ENCODE data around the gene SASH3. TPM values are rescaled to one million over a fixed set of nuclear protein-coding genes. Genes with fewer than 3 reads are reported as not detected.
A peak's percentile ranks its signal among the peaks of the same experiment; 100 is the strongest.

Gene SASH3
- total RNA-seq, 2 donors from 2014 or later = 82.7 to 114 TPM

- H3K27ac Mint-ChIP-seq = no peak overlapping the region
- peaks cover 0 to under 1% of the 10 kb centered on the region in 2 donors for H3K36me3 Mint-ChIP-seq
- H3K9me3 Mint-ChIP-seq = no peaks in the 10 kb centered on the region
- ATAC-seq = no peak
- DNase-seq (ENCODE audit: low spot score in 2 of 2) = no peak
Measured at GRCh38 chrX:129790808-129791207, 11.1 kb downstream of the SASH3 start.

GRCh38 chrX:129791336-129791735, 11.6 kb downstream of the SASH3 start:
- H3K36me3 Mint-ChIP-seq = no peaks in the 10 kb centered on the region
- DNase-seq (ENCODE audit: low spot score in 2 of 2) (no peak), ATAC-seq (no peak)
- H3K27ac Mint-ChIP-seq = no peak overlapping the region
- no peaks in the 10 kb centered on the region for H3K9me3 Mint-ChIP-seq

- ATAC-seq (no peak), DNase-seq (ENCODE audit: low spot score in 2 of 2) (no peak)
- Mint-ChIP-seq H3K9me3 (no peaks in the 10 kb centered on the region), H3K36me3 (no peaks in the 10 kb centered on the region), H3K27ac (peak overlapping the region in 1 of 2 donors; percentile 55)
Measured at GRCh38 chrX:129791961-129792570, 12.3 kb downstream of the SASH3 start.

- ATAC-seq (no peak), DNase-seq (ENCODE audit: low spot score in 2 of 2) (no peak)
- no peaks in the 10 kb centered on the region for H3K36me3 Mint-ChIP-seq
- H3K27ac Mint-ChIP-seq = peak overlapping the region in 1 of 2 donors; percentile 22
- H3K9me3 Mint-ChIP-seq = no peaks in the 10 kb centered on the region
Measured at GRCh38 chrX:129792586-129793291, 13.0 kb downstream of the SASH3 start.

- H3K9me3 Mint-ChIP-seq = no peaks in the 10 kb centered on the region
Measured at GRCh38 chrX:129793604-129794191, 13.9 kb downstream of the SASH3 start.

GRCh38 chrX:129795584-129795983, 15.8 kb downstream of the SASH3 start:
- no peak for DNase-seq (ENCODE audit: low spot score in 2 of 2)
- no peaks in the 10 kb centered on the region for H3K9me3 Mint-ChIP-seq
- H3K36me3 Mint-ChIP-seq = peaks cover 0 to 6% of the 10 kb centered on the region in 2 donors
- no peak for ATAC-seq
- H3K27ac Mint-ChIP-seq = peak overlapping the region in 1 of 2 donors; percentile 68

More at GRCh38 chrX:129793604-129794191, 13.9 kb downstream of the SASH3 start:
- Mint-ChIP-seq H3K36me3 (no peaks in the 10 kb centered on the region), H3K27ac (peak overlapping the region in 1 of 2 donors; percentile 68)
- DNase-seq (ENCODE audit: low spot score in 2 of 2) (no peak), ATAC-seq (no peak)

GRCh38 chrX:129797251-129797906, 17.6 kb downstream of the SASH3 start:
- DNase-seq (ENCODE audit: low spot score in 2 of 2) = no peak
- Mint-ChIP-seq H3K27ac (no peak overlapping the region), H3K9me3 (no peaks in the 10 kb centered on the region), H3K36me3 (peaks cover 0 to 6% of the 10 kb centered on the region in 2 donors)
- ATAC-seq = peak in 1 of 2 donors; percentile 19

GRCh38 chrX:129798456-129798855, 18.7 kb downstream of the SASH3 start:
- H3K9me3 Mint-ChIP-seq = no peaks in the 10 kb centered on the region
- ATAC-seq = peak; percentile 16 to 22
- H3K36me3 Mint-ChIP-seq = peaks cover 0 to 6% of the 10 kb centered on the region in 2 donors
- peak overlapping the region; percentile 72 to 74 for H3K27ac Mint-ChIP-seq
- DNase-seq (ENCODE audit: low spot score in 2 of 2) = no peak

GRCh38 chrX:129798888-129799287, 19.1 kb downstream of the SASH3 start:
- Mint-ChIP-seq H3K27ac (peak overlapping the region; percentile 72 to 74), H3K36me3 (peaks cover 0 to 6% of the 10 kb centered on the region in 2 donors), H3K9me3 (no peaks in the 10 kb centered on the region)
- ATAC-seq = peak; percentile 85 to 94
- DNase-seq (ENCODE audit: low spot score in 2 of 2) = no peak

GRCh38 chrX:129800186-129800585, 20.4 kb downstream of the SASH3 start:
- Mint-ChIP-seq H3K36me3 (peaks cover 2 to 6% of the 10 kb centered on the region in 2 donors), H3K27ac (no peak overlapping the region), H3K9me3 (no peaks in the 10 kb centered on the region)
- ATAC-seq = no peak
- DNase-seq (ENCODE audit: low spot score in 2 of 2) = no peak

GRCh38 chrX:129802863-129803262, 23.1 kb downstream of the SASH3 start:
- no peak for ATAC-seq
- Mint-ChIP-seq H3K36me3 (peaks cover 4 to 6% of the 10 kb centered on the region in 2 donors), H3K27ac (no peak overlapping the region), H3K9me3 (no peaks in the 10 kb centered on the region)
- no peak for DNase-seq (ENCODE audit: low spot score in 2 of 2)

GRCh38 chrX:129804806-129805205, 25.1 kb downstream of the SASH3 start:
- ATAC-seq = no peak
- Mint-ChIP-seq H3K36me3 (peaks cover 4 to 6% of the 10 kb centered on the region in 2 donors), H3K9me3 (no peaks in the 10 kb centered on the region), H3K27ac (peak overlapping the region in 1 of 2 donors; percentile 36)
- no peak for DNase-seq (ENCODE audit: low spot score in 2 of 2)

GRCh38 chrX:129808158-129808828, 28.5 kb downstream of the SASH3 start:
- Mint-ChIP-seq H3K9me3 (no peaks in the 10 kb centered on the region), H3K36me3 (peaks cover 9 to 15% of the 10 kb centered on the region in 2 donors), H3K27ac (peak overlapping the region in 1 of 2 donors; percentile 22)
- ATAC-seq (no peak), DNase-seq (ENCODE audit: low spot score in 2 of 2) (no peak)

GRCh38 chrX:129808829-129809796, 29.4 kb downstream of the SASH3 start:
- DNase-seq (ENCODE audit: low spot score in 2 of 2) (no peak), ATAC-seq (peak; percentile 41 to 63)
- Mint-ChIP-seq H3K27ac (peak overlapping the region in 1 of 2 donors; percentile 22), H3K9me3 (no peaks in the 10 kb centered on the region), H3K36me3 (peaks cover 9 to 15% of the 10 kb centered on the region in 2 donors)

- DNase-seq (ENCODE audit: low spot score in 2 of 2) (no peak), ATAC-seq (no peak)
- H3K9me3 Mint-ChIP-seq = no peaks in the 10 kb centered on the region
- H3K36me3 Mint-ChIP-seq = peaks cover 5 to 15% of the 10 kb centered on the region in 2 donors
- H3K27ac Mint-ChIP-seq = peak overlapping the region in 1 of 2 donors; percentile 36
Measured at GRCh38 chrX:129813662-129814368, 34.1 kb downstream of the SASH3 start.
